T-cell (primary cell): ENCODE measurements around the gene INPP5A. TPM values are rescaled to one million over a fixed set of nuclear protein-coding genes. Genes with fewer than 3 reads are reported as not detected.

Experiments used
- ATAC-seq, 4 experiments: fragments of 200-7000 bp in 3 of 4; fragments of 150-1000 bp in 1 of 4; cut with Tn5 transposase; replicated peaks in 1 of 4; 1 replicate in 3 of 4; 2 replicates in 1 of 4; pipeline ENCODE4 v1.10.0; 2021; ENCODE audit warnings: moderate library complexity in 3 of 4, mild to moderate bottlenecking in 2 of 4, moderate number of reproducible peaks in 1 of 4
- CTCF ChIA-PET, 2 donors: fragments of 300-600 bp; sonication (Branson Sonifier 250); formaldehyde crosslinking; loops; one replicate each; lab custom pipeline; 2022; ENCODE audit warnings: antibody characterized with exemption in 2 of 2; lab: Charles Lee
- POLR2A ChIA-PET, 2 donors: fragments of 300-600 bp; sonication (Branson Sonifier 250); formaldehyde crosslinking; loops; one replicate each; lab custom pipeline; 2022; ENCODE audit warnings: antibody characterized with exemption in 2 of 2; lab: Charles Lee
- DNase-seq, 35 experiments: peaks; one replicate each; pipeline versions ENCODE4 v3.0.0 to v3.0.0-alpha.2; 2013 to 2023
- H3K27ac ChIP-seq: one replicate; pipeline ENCODE4 v1.5.1; 2013; ENCODE audit warnings: low read length
- H3K27me3 ChIP-seq, 2 experiments: replicated peaks in 1 of 2; 1 replicate in 1 of 2; 2 replicates in 1 of 2; pipeline versions ENCODE4 v1.6.1 to v1.7.0; 2013; ENCODE audit warnings: low read length in 1 of 2, mixed read lengths in 1 of 2; ENCODE audit not compliant: control insufficient read depth in 2 of 2, insufficient read depth in 2 of 2; ENCODE audit errors: extremely low read depth in 1 of 2
- H3K36me3 ChIP-seq, 2 donors: 1 replicate in 1 of 2; 2 replicates in 1 of 2; pipeline versions ENCODE4 v1.6.1 to v1.7.0; 2013; ENCODE audit warnings: low read length in 1 of 2; ENCODE audit not compliant: control insufficient read depth in 2 of 2, insufficient read depth in 1 of 2; ENCODE audit errors: extremely low read depth in 1 of 2
- H3K4me1 ChIP-seq, 2 experiments: 1 replicate in 1 of 2; 2 replicates in 1 of 2; pipeline versions ENCODE4 v1.6.1 to v1.7.0; 2013; ENCODE audit warnings: low read length in 2 of 2, mixed read lengths in 1 of 2; ENCODE audit not compliant: insufficient read depth in 2 of 2, control insufficient read depth in 1 of 2; ENCODE audit errors: extremely low read depth in 1 of 2
- H3K4me3 ChIP-seq, 2 donors: 1 replicate in 1 of 2; 2 replicates in 1 of 2; pipeline versions ENCODE4 v1.5.1 to v1.7.0; 2013; ENCODE audit warnings: mild to moderate bottlenecking in 2 of 2, low read length in 1 of 2, moderate library complexity in 1 of 2; ENCODE audit not compliant: control insufficient read depth in 1 of 2; ENCODE audit errors: extremely low read depth in 1 of 2
- H3K9me3 ChIP-seq: 2 replicates; pipeline ENCODE4 v1.7.0; 2013
- H3K27ac Mint-ChIP-seq, 2 donors: one replicate each; pipeline ENCODE4 v1.8.0; 2020 to 2021; ENCODE audit warnings: mild to moderate bottlenecking in 2 of 2, mixed read lengths in 2 of 2
- H3K27me3 Mint-ChIP-seq, 2 donors: one replicate each; pipeline ENCODE4 v1.8.0; 2021 to 2022; ENCODE audit warnings: mixed read lengths in 2 of 2
- H3K36me3 Mint-ChIP-seq: one replicate; pipeline ENCODE4 v1.8.0; 2021; ENCODE audit warnings: mixed read lengths
- H3K4me1 Mint-ChIP-seq, 3 donors: one replicate each; pipeline ENCODE4 v1.8.0; 2020 to 2022; ENCODE audit warnings: mixed read lengths in 3 of 3, mild to moderate bottlenecking in 1 of 3
- H3K4me3 Mint-ChIP-seq, 3 donors: one replicate each; pipeline ENCODE4 v1.8.0; 2020 to 2022; ENCODE audit warnings: mild to moderate bottlenecking in 3 of 3, mixed read lengths in 3 of 3, moderate library complexity in 3 of 3
- H3K9me3 Mint-ChIP-seq, 3 donors: one replicate each; pipeline ENCODE4 v1.8.0; 2020 to 2022; ENCODE audit warnings: mixed read lengths in 3 of 3
- WGBS: methylation state at CpG from one replicate; pipeline ENCODE4 v1.1.5; 2013; ENCODE audit warnings: missing lambda C conversion rate; ENCODE audit not compliant: insufficient coverage; 5-methylcytosine and 5-hydroxymethylcytosine counted together
- total RNA-seq, 35 experiments: library from RNA in 6 of 35; stranded (reverse) in 6 of 35; fragments of 120-200 nt in 1 of 35; gene quantifications; one replicate each; pipeline versions ENCODE4 v1.2.1 to v1.2.4 and lab custom pipeline; 2013 to 2026

INPP5A gene
- total RNA-seq, 5 donors from 2014 or later (not counting 1 experiment from before 2014, with no cell fraction given) = 20.9 to 23.1 (median 22.9) TPM

GRCh38 chr10:132580617-132581016, 43.0 kb downstream of the INPP5A start:
- no peaks in the 10 kb centered on the region for H3K27me3 Mint-ChIP-seq
- peaks cover 0 to 25% of the 10 kb centered on the region in 2 experiments for H3K4me1 ChIP-seq
- 100% methylated on average over 1 of the region's 1 CpG for WGBS
- no peaks in the 10 kb centered on the region for H3K9me3 ChIP-seq
- peaks cover 0 to 4% of the 10 kb centered on the region in 2 donors for H3K36me3 ChIP-seq
- no peaks in the 10 kb centered on the region for H3K27me3 ChIP-seq
- no peak overlapping the region for H3K27ac Mint-ChIP-seq
- ATAC-seq (no peak), DNase-seq (no peak)
- CTCF ChIA-PET = no interaction called here
- peaks cover 54 to 69% (median 59%) of the 10 kb centered on the region in 3 donors for H3K4me1 Mint-ChIP-seq
- H3K9me3 Mint-ChIP-seq = no peaks in the 10 kb centered on the region
- H3K4me3 ChIP-seq = no peak overlapping the region
- H3K27ac ChIP-seq = no peak overlapping the region
- H3K4me3 Mint-ChIP-seq = no peak overlapping the region
- POLR2A ChIA-PET = no interaction called here
- peaks cover 20% of the 10 kb centered on the region for H3K36me3 Mint-ChIP-seq

DNA sequence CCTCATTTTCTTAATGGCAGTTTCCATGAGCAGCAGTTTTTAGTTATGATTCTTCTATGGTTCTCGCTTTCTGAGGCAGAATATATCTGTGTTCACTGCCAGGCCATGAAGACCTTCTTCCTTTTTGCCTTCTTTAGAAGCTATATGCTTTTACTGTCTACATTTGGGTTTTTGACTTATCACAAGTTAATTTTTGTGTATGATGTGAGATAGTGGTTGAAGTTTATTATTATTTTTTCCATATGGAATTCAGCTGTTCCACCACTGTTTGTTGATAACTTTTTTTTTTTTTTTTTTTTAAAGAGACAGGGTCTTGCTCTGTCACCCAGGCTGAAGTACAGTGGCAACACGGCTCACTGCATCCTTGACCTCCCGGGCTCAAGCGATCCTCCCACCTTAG, 44.5 kb downstream of the INPP5A start:
- Mint-ChIP-seq H3K4me3 (no peak overlapping the region), H3K36me3 (peaks cover 27% of the 10 kb centered on the region), H3K27ac (no peak overlapping the region), H3K4me1 (peaks cover 52 to 77% (median 59%) of the 10 kb centered on the region in 3 donors), H3K27me3 (no peaks in the 10 kb centered on the region), H3K9me3 (no peaks in the 10 kb centered on the region)
- Histone ChIP-seq H3K4me1 (peaks cover 0 to 23% of the 10 kb centered on the region in 2 experiments), H3K9me3 (no peaks in the 10 kb centered on the region), H3K27me3 (no peaks in the 10 kb centered on the region), H3K4me3 (no peak overlapping the region), H3K36me3 (peaks cover 0 to 9% of the 10 kb centered on the region in 2 donors), H3K27ac (no peak overlapping the region)
- DNase-seq (no peak), ATAC-seq (no peak)
- CTCF ChIA-PET = interaction anchor here in 1 of 2 donors (0.6 kb wide), 1 partner anchor 277 kb away, joined by 3 read pairs; no protein-coding TSS in a partner anchor
- POLR2A ChIA-PET = no interaction called here
- WGBS = no CpG with 5 or more reads among the region's 4 CpGs

DNA sequence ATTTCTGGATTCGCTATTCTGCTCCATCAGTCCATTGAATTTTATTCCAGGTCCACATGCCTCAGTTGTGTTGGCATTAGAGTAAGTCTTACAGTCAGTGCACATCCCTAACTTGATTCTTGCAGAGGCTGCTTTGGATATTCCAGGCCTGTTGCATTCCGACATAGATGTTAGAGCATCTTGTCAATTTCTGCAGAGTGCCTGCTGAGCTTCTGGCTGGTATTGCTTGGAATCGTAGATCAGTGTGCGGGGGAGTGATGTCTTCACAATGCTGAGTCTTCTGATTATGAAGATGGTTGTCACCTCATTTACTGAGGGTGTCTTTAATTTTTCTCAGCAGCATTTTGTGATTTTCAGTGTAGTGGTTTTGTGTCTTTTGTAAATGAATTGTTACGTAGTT, 45.2 kb downstream of the INPP5A start:
- H3K27me3 Mint-ChIP-seq = no peaks in the 10 kb centered on the region
- no peaks in the 10 kb centered on the region for H3K27me3 ChIP-seq
- H3K27ac Mint-ChIP-seq = no peak overlapping the region
- DNase-seq (no peak), ATAC-seq (no peak)
- H3K27ac ChIP-seq = no peak overlapping the region
- H3K9me3 Mint-ChIP-seq = no peaks in the 10 kb centered on the region
- H3K4me3 ChIP-seq = no peak overlapping the region
- peaks cover 51 to 74% (median 58%) of the 10 kb centered on the region in 3 donors for H3K4me1 Mint-ChIP-seq
- peaks cover 0 to 9% of the 10 kb centered on the region in 2 donors for H3K36me3 ChIP-seq
- no peaks in the 10 kb centered on the region for H3K9me3 ChIP-seq
- H3K4me3 Mint-ChIP-seq = no peak overlapping the region
- POLR2A ChIA-PET = no interaction called here
- WGBS = 100% methylated on average over 2 of the region's 5 CpGs
- peaks cover 27% of the 10 kb centered on the region for H3K36me3 Mint-ChIP-seq
- CTCF ChIA-PET = no interaction called here
- peaks cover 0 to 24% of the 10 kb centered on the region in 2 experiments for H3K4me1 ChIP-seq

- WGBS = 95% methylated on average over 6 of the region's 9 CpGs
- Mint-ChIP-seq H3K4me3 (no peak overlapping the region), H3K27ac (no peak overlapping the region), H3K27me3 (no peaks in the 10 kb centered on the region), H3K9me3 (no peaks in the 10 kb centered on the region), H3K36me3 (peaks cover 27% of the 10 kb centered on the region), H3K4me1 (peaks cover 51 to 74% (median 61%) of the 10 kb centered on the region in 3 donors)
- ChIA-PET CTCF (no interaction called here), POLR2A (no interaction called here)
- ATAC-seq (no peak), DNase-seq (no peak)
- H3K4me1 ChIP-seq = peaks cover 0 to 24% of the 10 kb centered on the region in 2 experiments
- H3K27ac ChIP-seq = no peak overlapping the region
- no peaks in the 10 kb centered on the region for H3K27me3 ChIP-seq
- H3K9me3 ChIP-seq = no peaks in the 10 kb centered on the region
- H3K4me3 ChIP-seq = no peak overlapping the region
- peaks cover 0 to 9% of the 10 kb centered on the region in 2 donors for H3K36me3 ChIP-seq
Observed at GRCh38 chr10:132583456-132583855, 45.9 kb downstream of the INPP5A start.

GRCh38 chr10:132584081-132584480, 46.5 kb downstream of the INPP5A start:
- CTCF ChIA-PET = no interaction called here
- no peaks in the 10 kb centered on the region for H3K9me3 Mint-ChIP-seq
- DNase-seq (no peak), ATAC-seq (no peak)
- POLR2A ChIA-PET = no interaction called here
- no peaks in the 10 kb centered on the region for H3K27me3 Mint-ChIP-seq
- no peak overlapping the region for H3K27ac ChIP-seq
- H3K4me1 ChIP-seq = peaks cover 0 to 24% of the 10 kb centered on the region in 2 experiments
- no peak overlapping the region for H3K27ac Mint-ChIP-seq
- no peak overlapping the region for H3K4me3 ChIP-seq
- H3K36me3 ChIP-seq = peaks cover 0 to 9% of the 10 kb centered on the region in 2 donors
- no peaks in the 10 kb centered on the region for H3K27me3 ChIP-seq
- peaks cover 27% of the 10 kb centered on the region for H3K36me3 Mint-ChIP-seq
- peaks cover 53 to 73% (median 63%) of the 10 kb centered on the region in 3 donors for H3K4me1 Mint-ChIP-seq
- WGBS = no CpG with 5 or more reads among the region's 1 CpG
- H3K4me3 Mint-ChIP-seq = no peak overlapping the region
- no peaks in the 10 kb centered on the region for H3K9me3 ChIP-seq

GRCh38 chr10:132585732-132586722, 48.4 kb downstream of the INPP5A start:
- Mint-ChIP-seq H3K36me3 (peaks cover 17% of the 10 kb centered on the region), H3K27ac (no peak overlapping the region), H3K9me3 (no peaks in the 10 kb centered on the region), H3K4me1 (peaks cover 60 to 69% (median 66%) of the 10 kb centered on the region in 3 donors), H3K27me3 (no peaks in the 10 kb centered on the region), H3K4me3 (peak overlapping the region in 1 of 3 donors; percentile 48)
- Histone ChIP-seq H3K9me3 (no peaks in the 10 kb centered on the region), H3K4me1 (peaks cover 0 to 27% of the 10 kb centered on the region in 2 experiments), H3K27me3 (no peaks in the 10 kb centered on the region), H3K4me3 (no peak overlapping the region), H3K27ac (no peak overlapping the region), H3K36me3 (peaks cover 0 to 9% of the 10 kb centered on the region in 2 donors)
- CTCF ChIA-PET = no interaction called here
- ATAC-seq = no peak
- WGBS = 83% methylated on average over 32 of the region's 38 CpGs
- POLR2A ChIA-PET = no interaction called here
- peak in 1 of 35 experiments; percentile 33 for DNase-seq
